A549 (cell line): Measurements from ENCODE around the gene SLC35A3.

ENCODE experiments used
- NFE2L2 ChIP-seq: fragments of 150-350 bp; conservative IDR thresholded peaks from 2 replicates; pipeline ENCODE4 v1.6.1; 2014; ENCODE audit warnings: low read length
- POLR2AphosphoS2 ChIP-seq: conservative IDR thresholded peaks from 2 replicates; pipeline ENCODE4 v1.6.1; 2012; ENCODE audit warnings: low read length, improper control_type of control experiment, inconsistent platforms
- SMC3 ChIP-seq: fragments of >200 bp; sonication (Bioruptor Twin); formaldehyde crosslinking; IDR thresholded peaks from 3 replicates; pipeline ENCODE4 v1.6.1; 2018; ENCODE audit warnings: inconsistent platforms
- TF ChIP-seq, protein P1 (sequence below): fragments of >200 bp; sonication (Bioruptor Twin); formaldehyde crosslinking; IDR thresholded peaks from 3 replicates; pipeline ENCODE4 v1.5.1; 2016
- TF ChIP-seq, protein P2 (sequence below): IDR thresholded peaks from 2 replicates; pipeline ENCODE4 v1.6.1; 2012
- TF ChIP-seq, protein P3 (sequence below): fragments of >200 bp; sonication (Bioruptor Twin); formaldehyde crosslinking; IDR thresholded peaks from 3 replicates; pipeline ENCODE4 v1.6.1; 2016
- TF ChIP-seq, protein P4 (sequence below): fragments of 250-450 bp; sonication (Bioruptor Pico); IDR thresholded peaks from 2 replicates; pipeline ENCODE4 v1.5.0; 2021; ENCODE audit warnings: mild to moderate bottlenecking, moderate library complexity, borderline replicate concordance

DNA sequence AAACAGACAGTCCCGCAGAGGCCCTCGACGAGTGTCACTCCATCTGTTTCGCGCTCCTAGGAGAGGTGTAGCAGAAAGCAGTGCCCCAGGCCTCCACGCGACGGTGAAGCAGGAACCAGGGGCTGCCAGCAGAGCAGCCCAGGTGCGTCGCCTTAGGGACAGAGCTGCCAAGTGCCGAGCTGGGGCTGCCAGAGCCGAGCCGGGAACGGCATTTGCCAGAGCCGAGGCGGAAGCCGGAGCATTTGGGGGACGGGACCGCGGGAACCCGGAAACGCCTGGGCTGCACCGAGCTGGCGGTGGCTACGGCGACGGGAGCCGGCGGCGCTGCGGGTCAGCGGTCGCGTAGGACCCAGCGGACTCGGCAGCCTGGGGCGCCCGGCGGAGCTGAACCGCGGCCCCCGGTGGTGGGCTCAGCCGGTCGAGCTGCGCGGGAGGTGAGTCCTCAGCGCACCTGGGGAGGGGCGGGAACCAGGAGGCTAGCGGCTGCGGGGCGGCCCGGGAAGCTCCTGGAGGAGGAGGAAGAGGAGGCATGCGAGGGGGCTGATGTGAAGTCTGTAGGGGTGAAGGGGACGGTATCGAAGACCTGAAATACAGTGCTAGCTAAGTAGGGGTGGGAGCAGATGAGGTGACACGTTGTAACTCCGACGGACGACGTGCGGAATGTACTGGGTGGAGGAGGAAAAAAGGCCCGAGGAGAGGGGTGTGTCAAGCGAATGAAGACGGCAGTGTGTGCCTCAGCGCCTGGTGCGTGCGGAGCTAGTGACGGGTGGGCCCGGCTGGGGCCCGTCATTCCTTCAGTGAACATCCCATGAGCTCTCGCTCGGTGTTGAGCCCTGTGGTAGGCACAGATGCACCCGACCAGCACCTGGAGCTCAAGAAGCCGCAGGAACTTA lies at the start of gene SLC35A3:
- TF ChIP-seq, protein P1, sequence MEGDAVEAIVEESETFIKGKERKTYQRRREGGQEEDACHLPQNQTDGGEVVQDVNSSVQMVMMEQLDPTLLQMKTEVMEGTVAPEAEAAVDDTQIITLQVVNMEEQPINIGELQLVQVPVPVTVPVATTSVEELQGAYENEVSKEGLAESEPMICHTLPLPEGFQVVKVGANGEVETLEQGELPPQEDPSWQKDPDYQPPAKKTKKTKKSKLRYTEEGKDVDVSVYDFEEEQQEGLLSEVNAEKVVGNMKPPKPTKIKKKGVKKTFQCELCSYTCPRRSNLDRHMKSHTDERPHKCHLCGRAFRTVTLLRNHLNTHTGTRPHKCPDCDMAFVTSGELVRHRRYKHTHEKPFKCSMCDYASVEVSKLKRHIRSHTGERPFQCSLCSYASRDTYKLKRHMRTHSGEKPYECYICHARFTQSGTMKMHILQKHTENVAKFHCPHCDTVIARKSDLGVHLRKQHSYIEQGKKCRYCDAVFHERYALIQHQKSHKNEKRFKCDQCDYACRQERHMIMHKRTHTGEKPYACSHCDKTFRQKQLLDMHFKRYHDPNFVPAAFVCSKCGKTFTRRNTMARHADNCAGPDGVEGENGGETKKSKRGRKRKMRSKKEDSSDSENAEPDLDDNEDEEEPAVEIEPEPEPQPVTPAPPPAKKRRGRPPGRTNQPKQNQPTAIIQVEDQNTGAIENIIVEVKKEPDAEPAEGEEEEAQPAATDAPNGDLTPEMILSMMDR, result no peak
- TF ChIP-seq, protein P2, sequence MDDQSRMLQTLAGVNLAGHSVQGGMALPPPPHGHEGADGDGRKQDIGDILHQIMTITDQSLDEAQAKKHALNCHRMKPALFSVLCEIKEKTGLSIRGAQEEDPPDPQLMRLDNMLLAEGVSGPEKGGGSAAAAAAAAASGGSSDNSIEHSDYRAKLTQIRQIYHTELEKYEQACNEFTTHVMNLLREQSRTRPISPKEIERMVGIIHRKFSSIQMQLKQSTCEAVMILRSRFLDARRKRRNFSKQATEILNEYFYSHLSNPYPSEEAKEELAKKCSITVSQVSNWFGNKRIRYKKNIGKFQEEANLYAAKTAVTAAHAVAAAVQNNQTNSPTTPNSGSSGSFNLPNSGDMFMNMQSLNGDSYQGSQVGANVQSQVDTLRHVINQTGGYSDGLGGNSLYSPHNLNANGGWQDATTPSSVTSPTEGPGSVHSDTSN, result no peak
- TF ChIP-seq, protein P3, sequence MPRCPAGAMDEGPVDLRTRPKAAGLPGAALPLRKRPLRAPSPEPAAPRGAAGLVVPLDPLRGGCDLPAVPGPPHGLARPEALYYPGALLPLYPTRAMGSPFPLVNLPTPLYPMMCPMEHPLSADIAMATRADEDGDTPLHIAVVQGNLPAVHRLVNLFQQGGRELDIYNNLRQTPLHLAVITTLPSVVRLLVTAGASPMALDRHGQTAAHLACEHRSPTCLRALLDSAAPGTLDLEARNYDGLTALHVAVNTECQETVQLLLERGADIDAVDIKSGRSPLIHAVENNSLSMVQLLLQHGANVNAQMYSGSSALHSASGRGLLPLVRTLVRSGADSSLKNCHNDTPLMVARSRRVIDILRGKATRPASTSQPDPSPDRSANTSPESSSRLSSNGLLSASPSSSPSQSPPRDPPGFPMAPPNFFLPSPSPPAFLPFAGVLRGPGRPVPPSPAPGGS, result no peak
- TF ChIP-seq, protein P4, sequence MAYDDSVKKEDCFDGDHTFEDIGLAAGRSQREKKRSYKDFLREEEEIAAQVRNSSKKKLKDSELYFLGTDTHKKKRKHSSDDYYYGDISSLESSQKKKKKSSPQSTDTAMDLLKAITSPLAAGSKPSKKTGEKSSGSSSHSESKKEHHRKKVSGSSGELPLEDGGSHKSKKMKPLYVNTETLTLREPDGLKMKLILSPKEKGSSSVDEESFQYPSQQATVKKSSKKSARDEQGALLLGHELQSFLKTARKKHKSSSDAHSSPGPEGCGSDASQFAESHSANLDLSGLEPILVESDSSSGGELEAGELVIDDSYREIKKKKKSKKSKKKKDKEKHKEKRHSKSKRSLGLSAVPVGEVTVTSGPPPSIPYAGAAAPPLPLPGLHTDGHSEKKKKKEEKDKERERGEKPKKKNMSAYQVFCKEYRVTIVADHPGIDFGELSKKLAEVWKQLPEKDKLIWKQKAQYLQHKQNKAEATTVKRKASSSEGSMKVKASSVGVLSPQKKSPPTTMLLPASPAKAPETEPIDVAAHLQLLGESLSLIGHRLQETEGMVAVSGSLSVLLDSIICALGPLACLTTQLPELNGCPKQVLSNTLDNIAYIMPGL (CRISPR knock-in tag), result no peak
- TF ChIP-seq POLR2AphosphoS2, result no peak
- no peak for TF ChIP-seq SMC3
- TF ChIP-seq NFE2L2, result no peak
